ENCODE data around the gene CDYL.

CDYL gene

DNA sequence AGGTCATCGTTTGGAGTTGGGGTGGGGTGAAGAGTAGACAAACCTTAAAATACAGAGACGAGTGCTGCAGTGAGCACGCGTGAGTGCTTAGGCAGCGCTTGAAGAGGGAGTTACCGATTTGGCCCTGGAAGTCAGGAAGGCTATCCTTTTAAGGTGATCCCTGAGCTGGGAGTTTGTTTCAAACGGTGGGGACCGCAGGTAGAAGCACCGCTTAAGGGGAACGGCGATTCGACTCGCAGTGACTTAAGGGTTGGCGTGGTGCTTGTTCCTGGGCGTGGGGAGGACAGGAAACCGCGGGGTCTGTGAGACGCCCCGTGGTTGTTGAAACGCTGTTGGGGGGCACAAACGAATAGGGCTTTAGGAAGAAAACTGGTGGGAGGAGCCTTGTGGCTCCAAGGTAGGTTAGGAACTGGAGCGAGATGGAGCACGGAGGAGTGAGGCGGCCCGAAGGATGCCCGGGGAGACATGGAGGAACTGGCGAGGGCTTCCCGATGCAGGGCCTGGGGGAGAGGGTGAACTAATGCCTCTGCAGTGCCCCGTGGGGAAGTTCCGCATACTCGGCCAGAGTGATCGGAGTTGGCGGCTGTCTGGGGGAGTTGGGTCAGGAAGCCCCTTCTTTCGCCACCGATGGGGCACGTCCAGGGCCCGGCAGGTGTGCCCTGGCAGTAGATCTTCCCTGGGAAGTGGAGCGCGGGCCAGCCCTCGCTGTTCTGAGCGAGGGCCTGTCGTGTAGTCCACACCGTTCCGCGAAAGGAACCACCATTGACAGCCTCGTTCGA is 1.3 kb upstream of the CDYL start:
- peak; percentile 51 for DNase-seq

DNA sequence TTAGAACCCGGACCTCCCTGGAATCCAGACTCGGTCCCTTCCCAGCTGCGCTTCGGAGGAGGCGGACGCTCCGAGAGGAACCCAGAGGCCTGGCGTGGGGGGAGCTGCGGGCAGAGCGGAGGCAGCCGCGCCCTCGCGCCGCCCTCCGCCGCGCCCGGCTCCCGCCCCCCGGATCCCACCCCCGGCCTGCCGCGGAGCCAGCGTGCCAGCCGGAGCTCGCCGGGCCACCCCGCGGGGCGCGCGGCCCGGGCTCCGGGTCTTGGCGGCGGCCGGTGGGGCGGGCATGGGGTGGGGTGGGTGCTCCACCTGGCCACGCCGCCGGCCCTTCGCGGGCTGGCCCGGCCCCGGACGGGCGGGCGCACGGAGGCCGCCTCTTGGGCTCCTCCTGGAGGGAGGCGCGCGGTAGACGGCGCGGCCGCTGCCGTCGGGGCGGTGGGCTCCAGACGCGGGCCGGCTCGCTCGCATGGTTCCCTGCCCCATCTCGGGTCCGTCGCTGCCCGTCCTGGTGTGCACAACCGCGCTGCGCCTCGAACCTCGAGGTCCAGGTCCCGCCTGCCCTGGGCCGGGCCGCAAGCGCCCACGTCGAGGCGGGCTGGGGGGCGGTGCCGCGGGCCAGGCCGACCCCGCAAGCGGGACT is 592 bp upstream of the CDYL start:
- peak; percentile 88 for DNase-seq

DNA sequence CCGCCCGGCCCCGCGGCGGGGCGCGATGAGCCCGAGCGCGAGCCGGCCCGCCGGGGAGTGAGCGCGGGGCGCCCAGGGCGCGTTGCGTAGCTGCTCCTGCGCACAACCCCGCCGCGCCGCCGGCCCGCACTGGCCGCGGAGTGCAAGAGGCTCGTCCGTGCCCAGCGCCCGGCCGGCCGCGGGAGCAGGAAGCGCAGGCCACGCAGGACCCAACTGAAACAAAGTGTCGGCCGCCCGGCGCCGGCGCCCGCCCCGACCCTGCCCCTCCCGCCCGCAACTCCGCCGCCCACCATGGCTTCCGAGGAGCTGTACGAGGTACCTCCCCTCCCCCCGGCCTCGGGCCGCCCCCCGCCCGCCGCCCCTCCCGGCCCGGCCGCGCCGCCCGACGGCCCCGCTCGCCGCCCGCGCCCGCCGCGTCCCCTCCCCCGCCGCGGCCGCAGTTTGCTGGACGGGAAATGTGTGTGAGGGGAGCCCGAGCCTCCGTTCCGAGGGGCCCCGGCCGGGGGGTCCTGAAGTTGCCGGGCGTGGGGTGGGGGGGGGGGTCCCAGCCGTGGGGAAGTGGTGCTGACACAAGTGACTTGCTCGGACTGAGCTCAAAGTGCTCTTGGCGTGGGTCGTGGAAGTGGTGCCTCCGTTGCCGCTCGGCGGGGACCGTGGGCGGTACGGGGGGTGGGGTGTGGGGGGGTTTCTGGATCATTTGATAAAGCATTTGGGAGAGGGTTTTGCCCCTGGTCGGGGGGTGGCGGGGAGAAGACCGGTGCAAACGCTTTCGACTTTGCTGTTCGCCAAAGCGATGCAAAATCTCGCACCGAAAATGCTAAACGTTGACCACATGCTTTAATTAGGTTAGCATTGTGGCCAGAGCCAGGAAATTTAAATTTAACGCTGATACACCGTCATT is 539 bp downstream of the CDYL start:
- peak; percentile 68 for DNase-seq

DNA sequence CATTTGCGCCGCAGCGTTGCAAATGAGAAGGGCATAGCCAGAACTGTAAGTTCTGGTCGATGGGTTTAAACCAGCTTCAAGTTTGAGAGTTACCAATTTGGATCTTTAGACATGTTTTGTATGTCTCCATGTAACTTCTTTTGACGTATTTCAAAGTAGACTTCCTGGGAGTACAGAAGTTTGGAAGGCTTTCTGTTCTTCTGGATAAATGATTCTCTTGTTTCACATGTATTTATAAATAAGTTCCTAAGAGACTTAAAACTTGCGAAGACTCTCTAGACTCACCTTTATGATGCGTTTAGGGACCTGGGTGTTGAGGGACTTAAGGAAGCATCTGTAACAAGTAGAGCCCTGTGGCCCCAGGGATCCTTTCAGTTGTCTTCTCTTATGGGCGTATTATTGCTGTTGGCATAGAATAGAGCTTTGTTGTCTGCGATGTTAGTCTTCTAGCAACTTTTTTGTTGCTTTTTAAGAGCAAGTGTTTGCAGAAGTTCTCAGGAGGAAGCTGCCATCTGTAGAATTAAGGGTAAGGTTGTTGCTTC is 1.3 kb downstream of the CDYL start:
- DNase-seq = peak; percentile 60

DNA sequence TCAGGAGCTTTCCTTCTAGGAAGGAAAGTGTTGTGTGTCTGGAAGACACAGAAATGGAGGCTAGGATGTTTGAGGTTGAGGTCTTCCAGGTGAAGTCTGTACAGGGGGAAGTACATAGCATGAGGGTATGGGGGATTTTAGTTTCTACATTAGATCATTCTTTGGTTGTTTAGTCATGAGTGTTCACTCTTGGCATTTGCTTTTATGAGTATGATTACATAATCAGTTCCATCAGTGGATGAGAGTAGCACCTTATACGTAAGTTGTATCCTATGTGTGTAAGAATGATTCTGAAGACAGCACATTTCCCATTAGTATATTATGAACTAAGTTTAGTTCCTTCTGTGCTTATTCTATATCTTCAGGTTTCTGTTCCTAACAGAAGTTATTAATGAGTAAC is 1.9 kb downstream of the CDYL start:
- DNase-seq = peak; percentile 64

DNA sequence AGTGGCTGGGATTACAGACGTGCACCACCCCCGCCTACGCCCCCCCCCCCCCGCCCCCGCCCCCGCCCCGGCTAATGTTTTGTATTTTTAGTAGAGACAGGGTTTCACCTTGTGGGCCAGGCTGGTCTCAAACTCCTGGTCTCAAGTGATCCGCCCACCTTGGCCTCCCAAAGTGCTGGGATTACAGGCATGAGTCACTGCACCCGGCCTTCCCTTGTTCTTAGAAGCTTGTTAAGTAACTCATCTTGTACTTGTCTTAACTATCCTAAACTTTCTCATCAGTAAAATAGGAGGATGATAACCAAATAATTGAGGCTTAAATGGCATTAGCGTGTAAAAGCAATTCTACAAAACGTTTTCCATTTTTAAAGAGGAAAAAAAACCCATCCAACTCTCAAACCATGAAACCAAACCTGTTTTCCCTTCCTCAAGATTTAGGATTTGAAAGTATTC is 4.2 kb downstream of the CDYL start:
- no peak for DNase-seq

DNA sequence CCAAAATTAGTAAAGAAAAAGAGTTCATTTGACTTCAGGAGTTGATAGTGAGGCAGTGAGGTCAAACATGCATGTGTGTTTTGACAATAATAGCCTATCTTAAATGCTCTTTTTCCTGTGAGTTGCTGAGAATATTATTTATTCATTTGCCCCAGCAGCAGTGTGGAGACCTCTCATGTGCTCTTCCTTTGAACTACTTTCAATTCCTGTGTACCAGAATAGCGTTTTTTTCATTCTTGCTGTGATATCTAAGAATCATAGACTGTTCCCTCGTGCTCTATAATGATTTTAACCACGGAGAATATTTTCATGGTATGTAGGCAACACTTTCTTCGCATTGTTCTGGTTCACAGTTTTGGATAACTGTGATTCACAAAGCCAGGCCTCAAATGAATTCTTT is 5.2 kb downstream of the CDYL start:
- no peak for DNase-seq

DNA sequence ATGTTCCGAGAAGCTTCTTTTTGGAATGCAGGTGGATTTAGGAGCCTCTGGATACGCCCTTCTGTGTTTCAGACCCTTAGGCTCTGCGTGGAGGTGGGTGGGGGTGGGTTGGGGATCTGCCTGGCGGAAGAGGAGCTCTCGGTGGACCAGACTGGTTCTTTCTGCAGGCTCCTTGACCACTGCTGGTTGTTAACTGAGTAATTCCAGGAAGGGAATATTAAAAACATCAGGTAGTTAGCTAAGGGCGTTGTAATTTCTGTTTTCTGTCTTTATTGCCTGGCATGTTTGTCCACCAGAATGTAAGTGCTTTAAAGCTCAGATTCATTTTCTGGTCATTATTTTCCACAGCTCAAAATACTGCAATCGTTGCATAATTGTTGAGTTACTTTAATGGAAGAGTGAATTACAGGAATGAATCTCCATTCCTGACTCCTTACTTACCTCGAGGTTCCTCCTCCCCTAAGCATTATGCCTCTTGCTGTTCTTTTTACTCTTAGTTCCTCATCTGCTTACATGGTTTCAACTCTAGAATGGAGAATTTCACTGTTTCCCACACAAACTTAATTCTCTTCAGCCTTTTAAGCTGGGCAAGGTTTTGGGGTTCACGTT is 5.9 kb downstream of the CDYL start:
- no peak for DNase-seq

DNA sequence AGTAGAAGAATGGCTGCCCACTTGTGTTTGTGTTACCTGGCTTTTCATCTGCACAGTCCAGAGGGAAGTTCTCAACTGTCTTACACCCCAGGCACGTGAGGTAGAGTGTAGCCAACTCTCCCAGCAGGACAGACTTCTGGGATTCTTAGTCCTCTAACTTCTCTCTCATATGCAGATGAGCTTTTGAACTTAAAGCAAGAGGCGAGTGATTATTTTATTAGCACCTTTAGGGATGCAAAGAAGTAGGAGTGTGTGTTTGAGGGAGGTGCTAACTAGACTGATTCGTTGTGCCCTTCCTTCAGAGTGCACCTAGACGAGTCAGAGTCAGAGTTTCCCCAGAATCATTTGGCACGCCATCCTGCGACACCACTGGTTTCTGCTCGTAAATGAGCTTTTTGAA is 10.8 kb downstream of the CDYL start:
- DNase-seq = no peak

DNA sequence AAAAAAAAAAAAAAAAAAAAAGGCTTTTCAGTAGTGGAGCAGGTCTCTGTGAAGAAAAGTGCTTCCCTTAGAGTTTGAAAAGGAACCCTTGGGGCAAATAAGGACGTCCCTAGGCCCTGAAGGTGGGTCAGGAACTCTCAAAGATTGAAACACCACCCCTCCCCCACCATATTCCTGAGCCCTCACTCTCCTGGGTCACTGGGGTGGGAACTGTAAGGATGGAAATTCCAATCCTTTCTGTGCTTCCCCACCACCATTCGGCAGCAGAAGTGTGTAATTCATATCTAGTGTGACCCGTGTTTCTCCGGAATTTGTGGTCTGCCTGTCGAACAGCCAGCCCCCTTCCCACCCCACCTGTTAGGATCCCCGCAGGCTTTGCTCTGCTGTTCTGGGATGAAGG is 12.3 kb downstream of the CDYL start:
- DNase-seq = no peak

DNA sequence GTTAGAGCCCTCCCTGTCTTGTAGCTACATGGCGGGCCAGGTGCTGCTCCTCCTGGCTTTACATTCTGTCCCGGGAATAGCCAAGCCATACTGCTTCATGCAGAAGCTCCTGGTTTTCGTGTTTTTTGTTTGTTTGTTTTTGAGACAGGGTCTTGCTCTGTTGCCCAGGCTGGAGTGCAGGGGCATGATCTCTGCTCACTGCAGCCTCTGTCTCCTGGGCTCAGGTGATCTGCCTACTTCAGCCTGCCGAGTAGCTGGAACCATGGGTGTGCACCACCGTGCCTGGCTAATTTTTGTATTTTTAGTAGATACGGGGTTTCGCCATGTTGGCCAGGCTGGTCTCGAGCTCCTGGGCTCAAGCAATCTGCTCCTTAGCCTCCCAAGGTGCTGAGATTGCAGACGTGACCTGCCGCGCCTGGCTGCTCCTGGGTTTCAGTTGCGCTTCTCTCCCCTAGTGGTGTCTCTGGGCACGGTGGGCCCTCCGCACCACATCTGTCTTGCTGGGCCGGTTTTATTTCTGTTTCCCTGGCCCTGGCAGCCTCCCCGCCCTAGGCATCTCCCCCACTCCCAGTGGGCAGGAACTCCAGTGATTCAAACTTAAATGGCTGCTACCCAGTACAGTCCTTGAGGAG is 12.9 kb downstream of the CDYL start:
- DNase-seq = no peak

DNA sequence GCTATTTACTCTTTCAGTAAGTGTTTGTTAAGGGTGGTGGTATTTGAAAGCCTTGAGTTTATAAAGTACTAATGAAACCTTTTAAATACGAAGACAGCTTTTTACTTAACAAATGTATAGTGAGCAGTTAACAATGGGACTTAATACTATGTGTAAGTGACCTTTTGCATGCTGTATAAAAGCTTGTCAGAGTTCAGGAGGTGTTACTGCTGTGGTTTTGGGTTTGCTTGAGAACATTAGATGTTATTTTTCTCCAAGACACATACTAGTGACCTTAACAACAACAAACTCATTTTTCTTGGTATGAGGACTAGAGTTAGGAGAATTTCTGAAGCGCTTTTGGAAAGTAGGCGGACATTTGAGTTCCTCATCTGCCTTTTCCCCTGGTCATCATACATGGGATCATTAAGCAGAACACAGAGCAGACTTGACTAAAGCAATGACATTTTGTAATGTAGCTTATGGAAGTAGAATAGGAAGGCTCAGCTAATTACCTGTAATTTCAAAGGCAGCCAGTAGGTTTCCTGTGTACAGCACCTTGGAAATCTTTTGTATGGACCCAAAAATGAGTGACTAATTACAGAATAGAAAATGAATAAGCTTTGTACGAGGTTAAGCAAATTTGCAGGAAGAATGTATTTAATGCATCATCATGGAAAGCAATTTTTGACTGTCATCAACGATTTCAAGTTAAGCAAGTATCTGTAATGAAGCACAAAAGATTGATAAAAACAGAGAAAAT is 14.1 kb downstream of the CDYL start:
- no peak for DNase-seq

DNA sequence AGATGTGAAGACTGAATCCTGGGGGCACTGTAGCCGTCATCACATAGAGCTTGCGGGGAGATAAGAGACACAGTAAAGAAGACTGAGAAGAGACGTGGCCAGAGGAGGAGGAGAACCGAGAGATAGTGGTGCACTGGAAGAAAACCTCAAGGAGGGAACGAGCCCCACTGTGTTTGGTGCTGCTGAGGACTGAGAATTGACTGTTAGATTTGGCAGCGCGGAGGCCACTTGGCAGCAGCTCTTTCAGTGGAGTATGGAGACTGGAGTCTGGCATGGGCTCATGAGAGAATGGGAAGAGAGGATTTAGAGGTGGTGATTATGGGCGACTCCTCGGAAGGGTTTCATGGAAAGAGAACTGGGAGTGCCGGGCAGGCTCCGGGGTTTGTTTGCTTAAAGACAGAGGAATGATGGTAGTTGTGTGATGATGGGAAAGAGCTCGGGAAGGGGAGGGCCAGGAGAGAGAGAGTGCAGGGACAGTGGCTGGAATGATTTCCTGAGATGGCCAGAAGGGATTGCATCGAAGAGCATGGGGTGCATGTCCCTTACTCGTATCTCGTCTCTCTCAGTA is 18.0 kb downstream of the CDYL start:
- peak; percentile 64 for DNase-seq

DNA sequence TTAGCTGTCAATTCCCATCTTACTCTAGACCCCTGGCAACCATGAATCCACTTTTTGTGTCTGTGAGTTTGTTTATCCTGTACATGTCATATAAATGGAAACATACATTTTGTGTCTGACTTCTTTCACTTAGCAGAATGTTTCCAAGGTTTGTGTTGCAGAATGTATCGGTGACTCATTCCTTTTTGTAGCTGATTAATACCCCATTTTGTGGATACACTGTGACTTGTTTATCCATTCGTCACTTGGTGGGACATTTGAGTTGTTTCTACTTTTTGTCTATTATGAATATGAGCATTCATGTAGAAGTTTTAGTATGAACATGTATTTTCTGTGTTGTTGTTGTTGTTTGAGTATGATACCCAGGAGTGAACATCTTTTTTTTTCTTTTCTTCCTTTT is 21.4 kb downstream of the CDYL start:
- DNase-seq = no peak

DNA sequence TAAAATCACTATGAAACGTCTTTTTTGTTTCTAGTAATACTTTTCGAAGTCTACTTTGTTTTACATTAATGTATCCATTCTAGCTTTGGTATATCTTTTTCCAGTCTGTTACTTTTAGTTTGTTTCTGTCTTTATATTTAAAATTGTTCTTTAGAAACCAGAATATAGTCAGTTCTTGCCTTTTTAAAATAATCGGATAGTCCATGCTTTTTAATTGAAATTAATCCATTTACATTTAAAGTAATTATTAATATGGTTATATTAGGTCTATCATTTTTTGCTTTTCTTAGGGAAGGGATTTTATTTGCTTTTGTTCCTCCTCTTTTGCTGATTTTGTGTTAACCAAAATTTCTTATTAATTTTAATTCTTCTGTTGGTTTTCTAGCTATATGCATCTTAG is 23.7 kb downstream of the CDYL start:
- DNase-seq = no peak

DNA sequence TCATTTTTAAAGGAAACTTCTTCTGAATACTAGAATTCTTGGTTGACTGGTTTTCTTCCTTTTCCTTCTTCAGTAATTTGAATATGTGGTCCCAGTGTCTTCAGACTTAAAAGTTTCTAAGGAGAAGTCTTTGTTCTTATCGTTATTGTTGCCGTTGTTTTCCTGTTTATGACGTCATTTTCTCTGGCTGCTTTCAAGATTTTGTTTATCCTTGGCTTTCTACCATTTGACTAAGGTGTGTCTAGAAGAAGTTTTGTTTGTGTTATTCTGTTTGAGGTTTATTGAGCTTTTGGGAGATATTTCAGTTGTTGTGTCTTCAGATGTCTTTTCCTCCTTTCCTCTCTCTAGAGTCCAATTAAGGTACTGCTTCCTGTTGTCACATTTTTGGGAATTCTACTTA is 24.5 kb downstream of the CDYL start:
- no peak for DNase-seq

DNA sequence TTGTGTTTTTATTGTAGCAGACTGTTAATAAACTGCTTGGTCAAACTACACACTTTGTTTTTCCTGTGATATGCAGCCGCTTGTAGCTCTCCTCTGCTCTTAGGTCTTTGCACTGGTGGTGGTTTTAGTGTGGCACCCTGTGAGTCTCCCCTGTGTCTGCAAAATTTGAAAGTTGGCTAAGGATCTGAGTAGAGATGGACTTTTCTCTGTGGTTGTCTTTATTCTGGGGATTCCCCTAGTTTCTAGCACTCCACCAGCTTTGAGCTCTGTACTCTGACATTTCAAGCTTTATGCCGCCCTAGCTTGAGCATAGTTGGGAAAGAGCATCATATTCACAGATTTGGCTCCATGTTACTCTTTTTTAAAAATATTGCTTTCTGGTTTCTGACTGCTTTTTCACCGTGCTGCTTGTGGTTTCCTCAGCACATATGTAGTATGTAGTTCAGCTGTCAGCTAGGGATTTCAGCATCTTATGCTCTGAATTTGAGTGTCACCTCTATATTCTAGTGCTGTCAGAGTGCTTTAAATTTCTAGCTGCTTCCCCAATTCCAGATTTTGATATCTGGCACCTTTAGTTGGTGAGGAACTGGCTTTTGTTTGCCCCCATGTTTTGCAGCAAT is 25.4 kb downstream of the CDYL start:
- DNase-seq = no peak

DNA sequence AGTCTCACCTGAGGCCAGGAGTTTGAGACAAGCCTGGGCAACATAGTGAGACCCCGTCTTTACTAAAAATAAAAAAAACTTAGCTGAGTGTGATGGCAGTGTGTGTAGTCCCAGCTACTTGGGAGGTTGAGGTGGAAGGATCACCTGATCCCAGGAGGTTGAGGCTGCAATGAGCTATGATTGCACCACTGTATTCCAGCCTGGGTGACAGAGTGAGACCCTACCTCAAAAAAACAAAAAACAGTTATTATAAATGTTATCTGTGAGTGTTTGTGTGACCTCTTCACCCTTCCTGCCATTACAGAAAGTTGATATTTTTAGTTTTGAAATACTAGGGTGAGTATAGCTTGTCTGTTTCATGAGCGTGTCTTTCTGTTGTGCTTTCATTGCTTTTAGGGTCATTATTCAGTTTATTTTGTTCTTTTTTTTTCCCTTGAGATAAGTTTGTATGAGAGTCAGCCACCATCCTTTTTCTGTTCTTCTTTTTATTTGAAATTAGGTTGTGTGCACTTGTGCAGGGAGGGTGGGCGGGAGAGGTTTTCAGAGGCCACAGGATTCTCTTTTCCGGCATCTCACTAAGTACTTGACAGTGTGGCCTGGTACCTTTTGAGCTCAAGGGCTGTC is 26.2 kb downstream of the CDYL start:
- no peak for DNase-seq

DNA sequence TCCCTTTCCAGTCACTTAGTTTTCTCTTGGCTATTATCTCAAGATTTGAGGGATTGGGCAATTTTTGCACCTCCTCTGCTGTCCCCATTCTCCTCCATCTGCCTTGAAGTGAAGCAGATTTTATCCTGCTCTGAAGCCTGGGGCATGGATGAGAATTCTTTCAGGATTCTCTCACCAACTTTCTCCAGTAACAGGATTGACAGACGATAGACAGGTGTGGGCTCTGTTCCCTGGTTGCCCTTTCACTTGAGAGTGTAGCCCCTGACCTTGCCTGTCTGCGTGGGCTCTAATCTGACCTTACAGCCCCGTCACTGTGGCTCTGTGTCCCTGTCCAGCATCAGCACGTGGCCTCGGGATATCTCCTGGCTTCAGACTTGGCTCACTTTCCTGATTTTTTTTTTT is 27.1 kb downstream of the CDYL start:
- DNase-seq = no peak

DNA sequence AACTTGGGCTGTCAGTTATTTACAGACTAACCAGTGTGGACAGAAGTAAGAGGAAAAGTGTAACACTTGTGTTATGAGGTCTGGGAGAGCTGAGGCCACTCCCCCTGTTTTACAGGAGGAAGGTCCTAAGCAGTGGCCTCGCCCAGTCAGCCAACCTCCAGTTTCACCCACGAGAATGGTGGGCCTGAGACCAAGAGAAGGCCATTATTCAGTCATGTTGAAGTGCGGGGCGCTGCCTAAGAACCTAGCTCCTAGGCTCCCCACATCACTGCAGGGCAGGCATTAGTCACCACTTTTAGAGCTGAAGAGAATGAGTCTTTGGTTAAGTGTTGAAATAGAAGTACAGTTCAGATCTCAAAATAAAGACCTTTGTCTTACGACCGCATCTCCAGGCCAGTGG is 27.9 kb downstream of the CDYL start:
- DNase-seq = peak; percentile 31

Measured in hematopoietic multipotent progenitor cell treated with erythropoietin and hydrocortisone succinate and interleukin-3 and kit ligand, for 6 days (in vitro differentiated cells).